Fibroblast of mammary gland (primary cell): ENCODE results near the gene ATG4A.

Source experiments
- DNase-seq: peaks from one replicate; pipeline ENCODE4 v3.0.0-alpha.2; 2010; ENCODE audit warnings: low read depth
- H3K4me3 ChIP-seq: 2 replicates; pipeline ENCODE4 v1.5.1; 2011; ENCODE audit warnings: low read depth, mild to moderate bottlenecking, low read length, moderate library complexity; ENCODE audit not compliant: control insufficient read depth
- TF ChIP-seq, protein P1 (sequence below): conservative IDR thresholded peaks from 2 replicates; pipeline ENCODE4 v1.5.1; 2011; ENCODE audit warnings: low read depth, low read length, inconsistent platforms; ENCODE audit not compliant: control insufficient read depth, insufficient read depth

Gene ATG4A

DNA sequence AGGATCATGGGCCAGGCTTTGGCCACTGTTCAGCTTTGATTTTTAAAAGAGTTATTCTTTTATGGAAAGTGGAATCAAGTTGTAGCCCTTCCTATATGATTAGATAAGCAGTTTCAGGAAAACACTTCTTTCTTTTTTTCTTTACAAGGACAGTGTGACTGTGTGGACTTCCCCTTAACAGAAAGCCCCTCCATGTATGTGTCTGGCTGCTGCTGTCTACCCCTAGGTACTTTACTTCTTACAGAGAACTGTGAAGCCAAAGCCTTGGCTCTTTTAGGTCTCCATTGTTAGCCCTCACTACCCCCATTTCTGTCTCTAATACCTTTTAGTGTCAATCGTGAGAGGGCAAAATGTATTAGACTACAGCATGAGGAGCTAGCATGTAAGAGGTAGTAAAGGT lies 27.6 kb upstream of the ATG4A start:
- TF ChIP-seq, protein P1, sequence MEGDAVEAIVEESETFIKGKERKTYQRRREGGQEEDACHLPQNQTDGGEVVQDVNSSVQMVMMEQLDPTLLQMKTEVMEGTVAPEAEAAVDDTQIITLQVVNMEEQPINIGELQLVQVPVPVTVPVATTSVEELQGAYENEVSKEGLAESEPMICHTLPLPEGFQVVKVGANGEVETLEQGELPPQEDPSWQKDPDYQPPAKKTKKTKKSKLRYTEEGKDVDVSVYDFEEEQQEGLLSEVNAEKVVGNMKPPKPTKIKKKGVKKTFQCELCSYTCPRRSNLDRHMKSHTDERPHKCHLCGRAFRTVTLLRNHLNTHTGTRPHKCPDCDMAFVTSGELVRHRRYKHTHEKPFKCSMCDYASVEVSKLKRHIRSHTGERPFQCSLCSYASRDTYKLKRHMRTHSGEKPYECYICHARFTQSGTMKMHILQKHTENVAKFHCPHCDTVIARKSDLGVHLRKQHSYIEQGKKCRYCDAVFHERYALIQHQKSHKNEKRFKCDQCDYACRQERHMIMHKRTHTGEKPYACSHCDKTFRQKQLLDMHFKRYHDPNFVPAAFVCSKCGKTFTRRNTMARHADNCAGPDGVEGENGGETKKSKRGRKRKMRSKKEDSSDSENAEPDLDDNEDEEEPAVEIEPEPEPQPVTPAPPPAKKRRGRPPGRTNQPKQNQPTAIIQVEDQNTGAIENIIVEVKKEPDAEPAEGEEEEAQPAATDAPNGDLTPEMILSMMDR = no peak
- no peak overlapping the region for H3K4me3 ChIP-seq
- DNase-seq = no peak

DNA sequence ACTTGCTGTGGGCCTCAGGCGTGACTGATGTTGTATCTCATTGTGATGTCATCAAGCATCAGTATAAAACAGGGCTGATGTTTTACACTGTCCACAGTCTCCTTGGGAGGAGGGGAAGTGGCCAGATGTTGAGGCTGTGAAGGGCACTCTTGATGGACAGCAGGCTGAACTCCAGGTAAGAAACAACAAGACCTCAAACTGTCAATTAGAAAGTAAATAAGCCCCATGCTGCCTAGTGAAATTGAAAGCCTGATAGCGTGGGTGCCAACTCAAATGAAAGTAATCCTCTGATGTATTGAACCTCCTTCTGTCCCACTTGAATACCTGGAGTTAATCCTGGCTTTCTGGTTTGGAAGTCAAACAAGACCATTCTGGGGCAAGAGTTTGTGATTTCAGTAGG lies 27.0 kb upstream of the ATG4A start:
- DNase-seq = no peak
- H3K4me3 ChIP-seq = no peak overlapping the region
- TF ChIP-seq, protein P1 = no peak

DNA sequence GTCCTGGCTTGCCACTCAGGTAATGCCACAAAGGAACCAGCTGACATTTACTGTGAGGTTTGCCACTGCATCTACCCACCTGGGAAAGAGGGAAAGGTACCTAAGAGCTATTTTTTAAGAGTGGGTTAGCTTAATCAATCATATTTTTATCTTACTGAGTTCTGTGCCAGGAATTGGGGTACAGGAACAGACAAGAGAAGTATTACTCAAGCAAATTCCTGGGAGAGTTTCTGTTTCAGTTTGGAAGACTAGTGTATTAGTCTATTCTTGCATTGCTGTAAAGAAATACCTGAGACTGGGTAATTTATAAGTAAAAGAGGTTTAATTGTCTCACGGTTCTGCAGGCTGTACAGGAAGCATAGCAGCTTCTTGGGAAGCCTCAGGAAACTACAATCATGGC lies 23.5 kb upstream of the ATG4A start:
- no peak for DNase-seq
- TF ChIP-seq, protein P1 = no peak
- no peak overlapping the region for H3K4me3 ChIP-seq

DNA sequence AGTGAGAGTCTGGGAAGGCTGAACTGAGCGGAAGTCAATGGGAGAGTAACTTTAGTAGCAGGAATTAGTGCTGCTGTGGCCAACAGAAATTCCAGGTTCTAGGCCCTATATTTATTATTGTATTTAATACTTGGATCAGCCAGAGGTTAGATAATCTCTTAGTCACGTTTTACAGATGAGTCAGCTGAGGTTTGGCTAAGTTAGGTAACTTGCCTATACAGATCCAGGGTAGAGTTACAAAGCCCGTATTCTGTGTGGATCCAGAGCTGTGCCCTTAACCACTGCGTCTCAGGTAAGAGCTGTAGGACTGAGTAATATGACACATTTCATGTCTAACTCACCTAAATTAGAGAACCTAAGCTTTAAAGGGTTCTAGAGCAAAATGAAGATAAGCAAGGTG lies 20.7 kb upstream of the ATG4A start:
- TF ChIP-seq, protein P1 = no peak
- H3K4me3 ChIP-seq = no peak overlapping the region
- DNase-seq = peak; percentile 75

DNA sequence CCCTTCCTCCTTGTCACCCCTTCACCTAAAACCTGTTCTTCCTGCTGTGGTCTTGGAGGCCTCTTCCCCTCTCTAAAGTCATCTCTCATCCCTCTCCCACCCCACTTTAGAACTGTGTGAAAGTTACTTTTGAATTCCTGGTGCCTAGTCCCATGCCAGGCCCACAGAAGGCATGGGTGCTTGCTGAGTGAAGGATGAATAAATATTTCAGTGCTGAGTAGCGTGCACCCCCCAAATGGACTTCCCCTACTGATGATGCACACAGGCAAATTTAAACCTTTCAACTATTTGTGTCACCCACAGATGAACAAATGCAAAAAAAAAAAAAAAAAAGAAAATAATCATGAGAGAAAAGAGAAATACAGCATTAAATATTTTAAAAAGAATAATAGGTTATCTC lies 20.0 kb upstream of the ATG4A start:
- TF ChIP-seq, protein P1 = no peak
- no peak for DNase-seq

DNA sequence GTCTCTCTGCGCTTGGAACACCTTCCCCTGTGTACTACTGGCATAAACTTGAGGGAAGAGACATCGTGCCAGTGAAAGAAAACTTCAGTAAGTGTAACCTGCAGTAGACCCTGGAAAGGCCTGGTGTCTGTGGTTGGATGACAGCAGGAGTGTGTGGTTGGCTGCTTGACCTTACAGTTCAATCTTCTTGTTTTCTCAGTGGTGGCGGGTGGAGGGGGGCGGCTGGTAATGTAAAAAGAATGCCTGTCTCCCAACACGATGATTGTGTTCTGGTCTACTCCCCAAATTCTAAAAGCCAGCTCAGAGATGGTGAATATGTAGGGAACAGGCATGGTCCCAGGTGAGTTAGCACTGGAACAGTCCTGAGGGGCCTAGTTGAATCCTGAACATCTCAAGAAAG lies 18.8 kb upstream of the ATG4A start:
- H3K4me3 ChIP-seq = no peak overlapping the region
- DNase-seq = peak; percentile 34
- TF ChIP-seq, protein P1 = no peak

More for the DNA sequence above, 20.0 kb upstream of the ATG4A start:
- no peak overlapping the region for H3K4me3 ChIP-seq

DNA sequence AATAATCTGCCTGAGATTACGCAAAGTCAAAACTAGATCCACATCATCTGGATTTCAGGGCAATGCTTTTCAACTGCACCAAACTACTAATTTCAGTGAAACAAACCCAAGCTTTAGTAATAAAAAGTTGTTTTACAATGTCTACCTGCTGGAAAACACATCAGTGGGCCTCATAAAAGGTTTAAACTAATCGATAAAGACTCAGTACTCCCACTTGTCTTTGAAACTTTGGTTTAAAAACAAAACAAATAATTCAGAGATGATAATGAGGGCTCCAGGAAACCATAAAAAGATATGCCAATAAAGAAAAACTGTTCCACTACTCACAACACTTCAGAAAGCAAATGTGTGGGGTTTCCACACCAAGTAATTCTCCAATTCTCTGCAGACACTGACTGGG lies 10.5 kb upstream of the ATG4A start:
- TF ChIP-seq, protein P1 = no peak
- H3K4me3 ChIP-seq = no peak overlapping the region
- DNase-seq = no peak
